ENCODE measurements around the gene NFKBIB. TPM values are rescaled to one million over a fixed set of nuclear protein-coding genes. Genes with fewer than 3 reads are reported as not detected.

The NFKBIB gene
- total RNA-seq, 4 donors from 2014 or later: 24.1 to 39.4 (median 35.8) TPM

- intact Hi-C loops (cut with DNase I): no loop called here
- Histone ChIP-seq H3K36me3 (peaks cover 0 to 31% (median 7%) of the 10 kb centered on the region in 4 donors), H3K9me3 (no peaks in the 10 kb centered on the region), H3K4me1 (peaks cover 11 to 13% (median 12%) of the 10 kb centered on the region in 4 donors), H3K27ac (replicated peaks in 1 of 4) (no peak overlapping the region), H3K4me3 (no peak overlapping the region), H3K27me3 (no peaks in the 10 kb centered on the region)
- DNase-seq (ENCODE audit: extremely low spot score): no peak
- WGBS: 76% methylated on average over 4 of the region's 4 CpGs
- TF ChIP-seq EP300 (IDR thresholded peaks at IDR 0.05): no peak
Measured at GRCh38 chr19:38953677-38954076, 53.9 kb downstream of the NFKBIB start.

GRCh38 chr19:38956264-38956663 lies 56.5 kb downstream of the NFKBIB start:
- DNase-seq (ENCODE audit: extremely low spot score): no peak
- H3K9me3 ChIP-seq: no peaks in the 10 kb centered on the region
- H3K27ac ChIP-seq (replicated peaks in 1 of 4): no peak overlapping the region
- TF ChIP-seq POLR2A (IDR thresholded peaks at IDR 0.05; ENCODE audit: low read depth): no peak
- H3K4me3 ChIP-seq: no peak overlapping the region
- intact Hi-C loops (cut with DNase I): no loop called here
- H3K27me3 ChIP-seq: no peaks in the 10 kb centered on the region
- peaks cover 0 to 31% (median 7%) of the 10 kb centered on the region in 4 donors for H3K36me3 ChIP-seq
- 79% methylated on average over 2 of the region's 2 CpGs for WGBS
- no peaks in the 10 kb centered on the region for H3K4me1 ChIP-seq

- peaks cover 0 to 18% (median 5%) of the 10 kb centered on the region in 4 donors for H3K36me3 ChIP-seq
- intact Hi-C loops (cut with DNase I): no loop called here
- TF ChIP-seq EP300 (IDR thresholded peaks at IDR 0.05) (no peak), CTCF (IDR thresholded peaks at IDR 0.05) (no peak), POLR2A (IDR thresholded peaks at IDR 0.05; ENCODE audit: low read depth) (no peak), POLR2AphosphoS5 (IDR thresholded peaks at IDR 0.05) (no peak)
- no peak overlapping the region for H3K27ac ChIP-seq (replicated peaks in 1 of 4)
- H3K4me1 ChIP-seq: peaks cover 0 to 11% (median 10%) of the 10 kb centered on the region in 4 donors
- DNase-seq (ENCODE audit: extremely low spot score): no peak
- no peaks in the 10 kb centered on the region for H3K9me3 ChIP-seq
- WGBS: 94% methylated on average over 2 of the region's 2 CpGs
- H3K4me3 ChIP-seq: no peak overlapping the region
- H3K27me3 ChIP-seq: no peaks in the 10 kb centered on the region
Measured at GRCh38 chr19:38958301-38958700, 58.5 kb downstream of the NFKBIB start.

Other genes with a start within 250 kb of the NFKBIB start
- 1 to 10 TPM in 3 of 4 donors, under 1 TPM in 1; 0.83 to 2.1 (median 1.6) TPM for gene CAPN12, start 155.5 kb upstream of the NFKBIB start, total RNA-seq
- not detected for gene LGALS7, start 126.5 kb upstream of the NFKBIB start, total RNA-seq
- gene LGALS7B, start 110.8 kb upstream of the NFKBIB start, total RNA-seq: not detected
- 1 to 10 TPM in 1 of 4 donors, under 1 TPM in 2, not detected in 1; 0.42 to 2.9 (median 0.50) TPM for gene LGALS4, start 87.0 kb upstream of the NFKBIB start, total RNA-seq
- gene ECH1, start 68.2 kb upstream of the NFKBIB start, total RNA-seq: 100 to 1,000 TPM; 117 to 188 (median 155) TPM
- 100 to 1,000 TPM; 126 to 202 (median 180) TPM for gene HNRNPL, start 50.0 kb upstream of the NFKBIB start, total RNA-seq
- gene RINL, start 21.7 kb upstream of the NFKBIB start, total RNA-seq: 10 to 100 TPM in 1 of 4 donors, 1 to 10 TPM in 3; 4.6 to 10.4 (median 6.6) TPM
- 100 to 1,000 TPM in 1 of 4 donors, 10 to 100 TPM in 3; 72.7 to 114 (median 95.0) TPM for gene SIRT2, start 351 bp upstream of the NFKBIB start, total RNA-seq
- gene CCER2, start 12.2 kb downstream of the NFKBIB start, total RNA-seq: under 1 TPM in 1 of 4 donors, not detected in 3; 0.50 TPM
- 10 to 100 TPM in 2 of 4 donors, 1 to 10 TPM in 2; 6.8 to 14.6 (median 9.1) TPM for gene SARS2, start 30.8 kb downstream of the NFKBIB start, total RNA-seq
- 10 to 100 TPM; 18.0 to 33.2 (median 27.3) TPM for gene MRPS12, start 31.0 kb downstream of the NFKBIB start, total RNA-seq
- 10 to 100 TPM; 24.9 to 47.8 (median 34.8) TPM for gene FBXO17, start 75.8 kb downstream of the NFKBIB start, total RNA-seq
- gene FBXO27, start 132.6 kb downstream of the NFKBIB start, total RNA-seq: 10 to 100 TPM in 2 of 4 donors, 1 to 10 TPM in 1, under 1 TPM in 1; 0.83 to 14.1 (median 7.6) TPM
- not detected for gene ACP7, start 184.4 kb downstream of the NFKBIB start, total RNA-seq
- 10 to 100 TPM in 2 of 4 donors, 1 to 10 TPM in 2; 8.3 to 18.4 (median 11.0) TPM for gene PAK4, start 225.8 kb downstream of the NFKBIB start, total RNA-seq